Neural progenitor cell (in vitro differentiated cells): Measurements from ENCODE around the gene CAP2. TPM values are rescaled to one million over a fixed set of nuclear protein-coding genes. Genes with fewer than 3 reads are reported as not detected.

Experiments used
- DNase-seq: peaks from one replicate; pipeline ENCODE4 v3.0.0-alpha.2; 2016; ENCODE audit warnings: low spot score
- H2AFZ ChIP-seq: fragments of 200-600 bp; sonication (generic); replicated peaks from 2 replicates; pipeline ENCODE4 v1.6.1; 2016; ENCODE audit warnings: antibody characterized with exemption
- H3F3A ChIP-seq: fragments of 200-600 bp; sonication (generic); 2 replicates; pipeline ENCODE4 v1.6.1; 2016; ENCODE audit warnings: antibody characterized with exemption, low read depth
- H3K27ac ChIP-seq: fragments of 200-600 bp; sonication (generic); 2 replicates; pipeline ENCODE4 v1.5.1; 2016; ENCODE audit warnings: mild to moderate bottlenecking
- H3K27me3 ChIP-seq: fragments of 200-600 bp; sonication (generic); 2 replicates; pipeline ENCODE4 v1.6.1; 2016; ENCODE audit warnings: mild to moderate bottlenecking, moderate library complexity
- H3K36me3 ChIP-seq: fragments of 200-600 bp; sonication (generic); 2 replicates; pipeline ENCODE4 v1.5.1; 2016
- H3K4me1 ChIP-seq: fragments of 200-600 bp; sonication (generic); 2 replicates; pipeline ENCODE4 v1.6.1; 2016; ENCODE audit warnings: mixed run types
- H3K4me2 ChIP-seq: fragments of 200-600 bp; sonication (generic); 2 replicates; pipeline ENCODE4 v1.6.1; 2016
- H3K4me3 ChIP-seq: fragments of 200-600 bp; sonication (generic); 2 replicates; pipeline ENCODE4 v1.5.1; 2016
- H3K79me2 ChIP-seq: fragments of 200-600 bp; sonication (generic); 2 replicates; pipeline ENCODE4 v1.6.1; 2016; ENCODE audit warnings: low read depth
- H3K9ac ChIP-seq: fragments of 200-600 bp; sonication (generic); 2 replicates; pipeline ENCODE4 v1.6.1; 2016
- H3K9me3 ChIP-seq: fragments of 200-600 bp; sonication (generic); 2 replicates; pipeline ENCODE4 v1.5.1; 2016; ENCODE audit warnings: low read depth
- H4K20me1 ChIP-seq: fragments of 200-600 bp; sonication (generic); 2 replicates; pipeline ENCODE4 v1.6.1; 2016; ENCODE audit warnings: low read depth
- H3K27ac Mint-ChIP-seq: 3 replicates; pipeline ENCODE4 v1.8.0; 2021; ENCODE audit warnings: mixed read lengths
- H3K27me3 Mint-ChIP-seq: 2 replicates; pipeline ENCODE4 v1.8.0; 2022; ENCODE audit warnings: low read depth, mild to moderate bottlenecking, inconsistent platforms, moderate library complexity, mixed read lengths; ENCODE audit not compliant: insufficient read depth
- H3K36me3 Mint-ChIP-seq: 3 replicates; pipeline ENCODE4 v1.8.0; 2021; ENCODE audit warnings: mixed read lengths
- H3K4me1 Mint-ChIP-seq: 3 replicates; pipeline ENCODE4 v1.8.0; 2021; ENCODE audit warnings: mixed read lengths
- H3K4me3 Mint-ChIP-seq: 3 replicates; pipeline ENCODE4 v1.8.0; 2021; ENCODE audit warnings: mild to moderate bottlenecking, moderate library complexity, mixed read lengths
- H3K9me3 Mint-ChIP-seq: 3 replicates; pipeline ENCODE4 v1.8.0; 2020; ENCODE audit warnings: mixed read lengths
- CTCF ChIP-seq: fragments of 200-600 bp; sonication (generic); IDR thresholded peaks from 2 replicates; pipeline ENCODE4 v1.5.1; 2017; ENCODE audit warnings: antibody characterized with exemption, mild to moderate bottlenecking
- EZH2 ChIP-seq: fragments of 200-600 bp; sonication (generic); IDR thresholded peaks from 2 replicates; pipeline ENCODE4 v1.6.1; 2017; ENCODE audit warnings: antibody characterized with exemption, mild to moderate bottlenecking, moderate library complexity
- EZH2phosphoT487 ChIP-seq: fragments of 200-600 bp; sonication (generic); IDR thresholded peaks from 2 replicates; pipeline ENCODE4 v1.6.1; 2017; ENCODE audit warnings: antibody characterized with exemption
- total RNA-seq: library from RNA; depleted of rRNA; stranded (reverse); fragments of >200 nt; gene quantifications from 2 replicates; pipeline ENCODE4 v1.2.3, GENCODE V29; 2015; ENCODE audit warnings: low replicate concordance

Gene CAP2
- total RNA-seq, 1 donor from 2014 or later, result 27.4 TPM

- Histone ChIP-seq H2AFZ (no peak overlapping the region), H4K20me1 (no peaks in the 10 kb centered on the region), H3K27ac (no peak overlapping the region), H3F3A (no peaks in the 10 kb centered on the region), H3K4me1 (no peaks in the 10 kb centered on the region), H3K4me2 (no peak overlapping the region), H3K79me2 (no peaks in the 10 kb centered on the region), H3K9ac (no peak overlapping the region), H3K4me3 (no peak overlapping the region), H3K9me3 (no peaks in the 10 kb centered on the region), H3K27me3 (no peaks in the 10 kb centered on the region), H3K36me3 (no peaks in the 10 kb centered on the region)
- H3K9me3 Mint-ChIP-seq, result no peaks in the 10 kb centered on the region
- H3K4me3 Mint-ChIP-seq, result no peak overlapping the region
- no peak overlapping the region for H3K27ac Mint-ChIP-seq
- peaks cover 2% of the 10 kb centered on the region for H3K27me3 Mint-ChIP-seq
- TF ChIP-seq EZH2, result no peak
- no peak for TF ChIP-seq EZH2phosphoT487
- TF ChIP-seq CTCF, result no peak
- H3K4me1 Mint-ChIP-seq, result peaks cover under 1% of the 10 kb centered on the region
- peaks cover 40% of the 10 kb centered on the region for H3K36me3 Mint-ChIP-seq
- no peak for DNase-seq
Observed at GRCh38 chr6:17466147-17466546, 72.8 kb downstream of the CAP2 start.

- peaks cover 2% of the 10 kb centered on the region for H3K27me3 Mint-ChIP-seq
- no peaks in the 10 kb centered on the region for H3K9me3 Mint-ChIP-seq
- peaks cover 2% of the 10 kb centered on the region for H3K4me1 Mint-ChIP-seq
- H3K27ac Mint-ChIP-seq, result no peak overlapping the region
- peaks cover 42% of the 10 kb centered on the region for H3K36me3 Mint-ChIP-seq
- no peaks in the 10 kb centered on the region for H4K20me1 ChIP-seq
- no peaks in the 10 kb centered on the region for H3K9me3 ChIP-seq
- no peak overlapping the region for H3K4me3 ChIP-seq
- DNase-seq, result no peak
- no peaks in the 10 kb centered on the region for H3K27me3 ChIP-seq
- no peak overlapping the region for H2AFZ ChIP-seq
- no peaks in the 10 kb centered on the region for H3K79me2 ChIP-seq
- no peak overlapping the region for H3K4me2 ChIP-seq
- H3K4me3 Mint-ChIP-seq, result no peak overlapping the region
- H3K36me3 ChIP-seq, result no peaks in the 10 kb centered on the region
- H3F3A ChIP-seq, result no peaks in the 10 kb centered on the region
- H3K9ac ChIP-seq, result no peak overlapping the region
- no peak overlapping the region for H3K27ac ChIP-seq
- TF ChIP-seq CTCF, result no peak
- TF ChIP-seq EZH2phosphoT487, result no peak
- TF ChIP-seq EZH2, result no peak
- H3K4me1 ChIP-seq, result no peaks in the 10 kb centered on the region
Observed at GRCh38 chr6:17466707-17467106, 73.3 kb downstream of the CAP2 start.

- Histone ChIP-seq H3K4me3 (no peak overlapping the region), H3K27me3 (no peaks in the 10 kb centered on the region), H3F3A (peaks cover 9% of the 10 kb centered on the region), H3K4me2 (no peak overlapping the region), H3K27ac (no peak overlapping the region), H3K9ac (no peak overlapping the region), H4K20me1 (no peaks in the 10 kb centered on the region), H3K79me2 (no peaks in the 10 kb centered on the region), H3K4me1 (peaks cover 13% of the 10 kb centered on the region), H2AFZ (no peak overlapping the region), H3K36me3 (no peaks in the 10 kb centered on the region), H3K9me3 (no peaks in the 10 kb centered on the region)
- H3K4me3 Mint-ChIP-seq, result no peak overlapping the region
- H3K27me3 Mint-ChIP-seq, result peaks cover 2% of the 10 kb centered on the region
- H3K9me3 Mint-ChIP-seq, result no peaks in the 10 kb centered on the region
- H3K4me1 Mint-ChIP-seq, result peaks cover 13% of the 10 kb centered on the region
- TF ChIP-seq EZH2phosphoT487 (no peak), EZH2 (no peak), CTCF (no peak)
- H3K36me3 Mint-ChIP-seq, result peaks cover 33% of the 10 kb centered on the region
- H3K27ac Mint-ChIP-seq, result no peak overlapping the region
- DNase-seq, result no peak
Observed at GRCh38 chr6:17469006-17469832, 75.8 kb downstream of the CAP2 start.
